SK-N-SH treated with all-trans-retinoic acid at 6 μM for 48 hours (cell line): Measurements from ENCODE around the gene FNDC7.

Source experiments
- ATAC-seq: fragments of 200-7000 bp; cut with Tn5 transposase; 3 replicates; pipeline ENCODE4 v1.9.1; 2020; ENCODE audit warnings: mild to moderate bottlenecking, moderate library complexity
- BACH2 ChIP-seq: fragments of 250-450 bp; sonication (Bioruptor Pico); IDR thresholded peaks from 2 replicates; pipeline ENCODE4 v1.9.0; 2021; ENCODE audit warnings: mild to moderate bottlenecking, borderline replicate concordance
- CREB5 ChIP-seq: fragments of 250-450 bp; sonication (Bioruptor Pico); IDR thresholded peaks from 2 replicates; pipeline ENCODE4 v1.5.1; 2020; ENCODE audit warnings: low read depth, mild to moderate bottlenecking, moderate library complexity
- ESRRG ChIP-seq: fragments of 250-450 bp; sonication (Bioruptor Pico); IDR thresholded peaks from 2 replicates; pipeline ENCODE4 v1.6.1; 2021; ENCODE audit warnings: mild to moderate bottlenecking
- GLIS3 ChIP-seq: fragments of 250-450 bp; sonication (Bioruptor Pico); IDR thresholded peaks from 2 replicates; pipeline ENCODE4 v1.5.0; 2020; ENCODE audit warnings: mild to moderate bottlenecking, moderate library complexity
- ISL1 ChIP-seq: fragments of 250-450 bp; sonication (Bioruptor Pico); IDR thresholded peaks from 2 replicates; pipeline ENCODE4 v2.1.2; 2022; ENCODE audit warnings: mild to moderate bottlenecking, moderate library complexity
- OSR1 ChIP-seq: fragments of 250-450 bp; sonication (Bioruptor Pico); IDR thresholded peaks from 2 replicates; pipeline ENCODE4 v1.8.0; 2022; ENCODE audit warnings: moderate library complexity, mild to moderate bottlenecking, inconsistent platforms
- POU6F1 ChIP-seq: fragments of 250-450 bp; sonication (Bioruptor Pico); IDR thresholded peaks from 2 replicates; pipeline ENCODE4 v1.8.0; 2021; ENCODE audit warnings: low read depth, mild to moderate bottlenecking, moderate library complexity, borderline replicate concordance
- SNAI2 ChIP-seq: fragments of 250-450 bp; sonication (Bioruptor Pico); IDR thresholded peaks from 2 replicates; pipeline ENCODE4 v1.5.0; 2020; ENCODE audit warnings: mild to moderate bottlenecking, moderate library complexity
- TCF4 ChIP-seq: fragments of 250-450 bp; sonication (Bioruptor Pico); IDR thresholded peaks from 2 replicates; pipeline ENCODE4 v1.8.0; 2021; ENCODE audit warnings: mild to moderate bottlenecking, moderate library complexity, borderline replicate concordance
- TOX ChIP-seq: fragments of 250-450 bp; sonication (Bioruptor Pico); IDR thresholded peaks from 2 replicates; pipeline ENCODE4 v1.8.0; 2021; ENCODE audit warnings: mild to moderate bottlenecking, moderate library complexity, borderline replicate concordance
- ZC3H10 ChIP-seq: fragments of 250-450 bp; sonication (Bioruptor Pico); IDR thresholded peaks from 2 replicates; pipeline ENCODE4 v1.5.1; 2021; ENCODE audit warnings: mild to moderate bottlenecking, moderate library complexity
- ZFP3 ChIP-seq: fragments of 250-450 bp; sonication (Bioruptor Pico); IDR thresholded peaks from 2 replicates; pipeline ENCODE4 v1.5.0; 2020; ENCODE audit warnings: mild to moderate bottlenecking, moderate library complexity
- ZNF565 ChIP-seq: fragments of 450-650 bp; formaldehyde crosslinking; conservative IDR thresholded peaks from 2 replicates; pipeline ENCODE4 v1.5.0; 2020; ENCODE audit warnings: low read depth, mild to moderate bottlenecking, moderate library complexity
- ZNF70 ChIP-seq: fragments of 450-650 bp; formaldehyde crosslinking; IDR thresholded peaks from 2 replicates; pipeline ENCODE4 v1.5.0; 2020; ENCODE audit warnings: mild to moderate bottlenecking, moderate library complexity
- ZNF8 ChIP-seq: fragments of 450-650 bp; formaldehyde crosslinking; IDR thresholded peaks from 2 replicates; pipeline ENCODE4 v1.5.0; 2020; ENCODE audit warnings: mild to moderate bottlenecking, moderate library complexity
- TF ChIP-seq, protein P1 (sequence below): fragments of 250-450 bp; sonication (Bioruptor Pico); IDR thresholded peaks from 2 replicates; pipeline ENCODE4 v1.5.0; 2020; ENCODE audit warnings: mild to moderate bottlenecking, moderate library complexity
- TF ChIP-seq, protein P2 (sequence below): fragments of 250-450 bp; sonication (Bioruptor Pico); IDR thresholded peaks from 2 replicates; pipeline ENCODE4 v1.5.1; 2021; ENCODE audit warnings: mild to moderate bottlenecking, moderate library complexity
- TF ChIP-seq, protein P3 (sequence below): fragments of 250-450 bp; sonication (Bioruptor Pico); IDR thresholded peaks from 2 replicates; pipeline ENCODE4 v1.8.0; 2020; ENCODE audit warnings: mild to moderate bottlenecking, moderate library complexity, borderline replicate concordance

Gene FNDC7

GRCh38 chr1:108732398-108732797, 19.7 kb downstream of the FNDC7 start:
- no peak for ATAC-seq
- TF ChIP-seq ZC3H10 (CRISPR knock-in tag) (no peak), ISL1 (CRISPR knock-in tag) (no peak), GLIS3 (no peak), ZNF70 (no peak), ESRRG (CRISPR knock-in tag) (no peak), ZFP3 (CRISPR knock-in tag) (no peak), BACH2 (CRISPR knock-in tag) (no peak), TOX (CRISPR knock-in tag) (no peak), POU6F1 (CRISPR knock-in tag) (no peak), ZNF8 (CRISPR knock-in tag) (no peak), TCF4 (CRISPR knock-in tag) (no peak), OSR1 (CRISPR knock-in tag) (no peak), CREB5 (CRISPR knock-in tag) (no peak), ZNF565 (no peak)
- TF ChIP-seq, protein P1, sequence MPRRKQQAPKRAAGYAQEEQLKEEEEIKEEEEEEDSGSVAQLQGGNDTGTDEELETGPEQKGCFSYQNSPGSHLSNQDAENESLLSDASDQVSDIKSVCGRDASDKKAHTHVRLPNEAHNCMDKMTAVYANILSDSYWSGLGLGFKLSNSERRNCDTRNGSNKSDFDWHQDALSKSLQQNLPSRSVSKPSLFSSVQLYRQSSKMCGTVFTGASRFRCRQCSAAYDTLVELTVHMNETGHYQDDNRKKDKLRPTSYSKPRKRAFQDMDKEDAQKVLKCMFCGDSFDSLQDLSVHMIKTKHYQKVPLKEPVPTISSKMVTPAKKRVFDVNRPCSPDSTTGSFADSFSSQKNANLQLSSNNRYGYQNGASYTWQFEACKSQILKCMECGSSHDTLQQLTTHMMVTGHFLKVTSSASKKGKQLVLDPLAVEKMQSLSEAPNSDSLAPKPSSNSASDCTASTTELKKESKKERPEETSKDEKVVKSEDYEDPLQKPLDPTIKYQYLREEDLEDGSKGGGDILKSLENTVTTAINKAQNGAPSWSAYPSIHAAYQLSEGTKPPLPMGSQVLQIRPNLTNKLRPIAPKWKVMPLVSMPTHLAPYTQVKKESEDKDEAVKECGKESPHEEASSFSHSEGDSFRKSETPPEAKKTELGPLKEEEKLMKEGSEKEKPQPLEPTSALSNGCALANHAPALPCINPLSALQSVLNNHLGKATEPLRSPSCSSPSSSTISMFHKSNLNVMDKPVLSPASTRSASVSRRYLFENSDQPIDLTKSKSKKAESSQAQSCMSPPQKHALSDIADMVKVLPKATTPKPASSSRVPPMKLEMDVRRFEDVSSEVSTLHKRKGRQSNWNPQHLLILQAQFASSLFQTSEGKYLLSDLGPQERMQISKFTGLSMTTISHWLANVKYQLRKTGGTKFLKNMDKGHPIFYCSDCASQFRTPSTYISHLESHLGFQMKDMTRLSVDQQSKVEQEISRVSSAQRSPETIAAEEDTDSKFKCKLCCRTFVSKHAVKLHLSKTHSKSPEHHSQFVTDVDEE (CRISPR knock-in tag) = no peak
- TF ChIP-seq, protein P2, sequence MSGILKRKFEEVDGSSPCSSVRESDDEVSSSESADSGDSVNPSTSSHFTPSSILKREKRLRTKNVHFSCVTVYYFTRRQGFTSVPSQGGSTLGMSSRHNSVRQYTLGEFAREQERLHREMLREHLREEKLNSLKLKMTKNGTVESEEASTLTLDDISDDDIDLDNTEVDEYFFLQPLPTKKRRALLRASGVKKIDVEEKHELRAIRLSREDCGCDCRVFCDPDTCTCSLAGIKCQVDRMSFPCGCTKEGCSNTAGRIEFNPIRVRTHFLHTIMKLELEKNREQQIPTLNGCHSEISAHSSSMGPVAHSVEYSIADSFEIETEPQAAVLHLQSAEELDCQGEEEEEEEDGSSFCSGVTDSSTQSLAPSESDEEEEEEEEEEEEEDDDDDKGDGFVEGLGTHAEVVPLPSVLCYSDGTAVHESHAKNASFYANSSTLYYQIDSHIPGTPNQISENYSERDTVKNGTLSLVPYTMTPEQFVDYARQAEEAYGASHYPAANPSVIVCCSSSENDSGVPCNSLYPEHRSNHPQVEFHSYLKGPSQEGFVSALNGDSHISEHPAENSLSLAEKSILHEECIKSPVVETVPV (CRISPR knock-in tag) = no peak
- TF ChIP-seq, protein P3, sequence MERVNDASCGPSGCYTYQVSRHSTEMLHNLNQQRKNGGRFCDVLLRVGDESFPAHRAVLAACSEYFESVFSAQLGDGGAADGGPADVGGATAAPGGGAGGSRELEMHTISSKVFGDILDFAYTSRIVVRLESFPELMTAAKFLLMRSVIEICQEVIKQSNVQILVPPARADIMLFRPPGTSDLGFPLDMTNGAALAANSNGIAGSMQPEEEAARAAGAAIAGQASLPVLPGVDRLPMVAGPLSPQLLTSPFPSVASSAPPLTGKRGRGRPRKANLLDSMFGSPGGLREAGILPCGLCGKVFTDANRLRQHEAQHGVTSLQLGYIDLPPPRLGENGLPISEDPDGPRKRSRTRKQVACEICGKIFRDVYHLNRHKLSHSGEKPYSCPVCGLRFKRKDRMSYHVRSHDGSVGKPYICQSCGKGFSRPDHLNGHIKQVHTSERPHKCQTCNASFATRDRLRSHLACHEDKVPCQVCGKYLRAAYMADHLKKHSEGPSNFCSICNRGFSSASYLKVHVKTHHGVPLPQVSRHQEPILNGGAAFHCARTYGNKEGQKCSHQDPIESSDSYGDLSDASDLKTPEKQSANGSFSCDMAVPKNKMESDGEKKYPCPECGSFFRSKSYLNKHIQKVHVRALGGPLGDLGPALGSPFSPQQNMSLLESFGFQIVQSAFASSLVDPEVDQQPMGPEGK (CRISPR knock-in tag) = no peak

DNA sequence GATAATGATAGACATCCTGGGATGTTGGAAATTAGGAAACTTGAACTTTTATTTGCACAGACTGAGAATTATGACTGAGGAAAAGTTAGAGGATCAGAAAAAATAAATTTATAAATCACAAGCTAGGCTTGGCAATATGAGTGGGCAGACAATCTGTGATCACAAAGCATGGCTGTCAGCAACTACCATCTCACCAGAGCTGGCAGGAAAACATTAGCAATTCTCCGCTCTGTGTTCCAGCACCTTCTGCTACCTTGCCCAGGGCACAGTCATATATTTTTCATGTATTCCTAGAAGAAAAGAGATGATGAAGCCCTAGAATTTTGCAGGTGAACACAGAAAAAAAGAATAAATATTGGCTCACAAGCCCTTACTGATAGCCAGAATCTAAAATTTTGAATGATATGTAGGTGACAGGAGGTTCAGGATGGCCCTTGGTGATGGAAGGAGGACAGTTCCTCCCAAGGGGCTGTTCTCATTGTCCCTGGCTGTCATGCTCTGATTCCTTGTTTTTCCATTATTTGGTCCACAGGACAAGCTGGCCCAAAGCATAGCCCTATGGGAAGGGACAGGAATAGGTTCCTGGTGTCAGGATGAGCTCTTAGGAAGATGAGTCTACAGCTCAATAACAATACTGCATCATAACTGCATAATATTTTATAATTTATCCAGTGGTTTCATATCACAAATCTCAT, 21.6 kb downstream of the FNDC7 start:
- no peak for TF ChIP-seq SNAI2 (CRISPR knock-in tag)
- TF ChIP-seq, protein P1 (CRISPR knock-in tag) = no peak
- TF ChIP-seq POU6F1 (CRISPR knock-in tag) = no peak
- TF ChIP-seq ISL1 (CRISPR knock-in tag) = no peak
- TF ChIP-seq CREB5 (CRISPR knock-in tag) = no peak
- TF ChIP-seq BACH2 (CRISPR knock-in tag) = no peak
- ATAC-seq = no peak
